CD4-positive, alpha-beta T cell treated with Interleukin-4 for 1 hour (primary cell): Measurements from ENCODE around the gene BARD1.
A peak's percentile ranks its signal among the peaks of the same experiment; 100 is the strongest.
"Not testable (repeated sequence)": the region's sequence is repeated elsewhere in the genome, so short reads cannot be mapped to it uniquely, and the experiment has no call there.

ENCODE experiments used
- DNase-seq, 2 donors: peaks; one replicate each; pipeline ENCODE4 v3.0.0-alpha.2; 2020 to 2022

Gene BARD1

GRCh38 chr2:214753455-214753854 lies 56.0 kb downstream of the BARD1 start:
- DNase-seq, result no peak

GRCh38 chr2:214750529-214750928 lies 59.0 kb downstream of the BARD1 start:
- no peak for DNase-seq

GRCh38 chr2:214747992-214748391 lies 61.5 kb downstream of the BARD1 start:
- no peak for DNase-seq

GRCh38 chr2:214742119-214742518 lies 67.4 kb downstream of the BARD1 start:
- DNase-seq, result no peak

- no peak for DNase-seq
Measured at GRCh38 chr2:214740867-214741395, 68.6 kb downstream of the BARD1 start.

GRCh38 chr2:214737188-214737587 lies 72.3 kb downstream of the BARD1 start:
- peak in 1 of 2 donors; percentile 2 for DNase-seq

- DNase-seq, result no peak
Measured at GRCh38 chr2:214730800-214731407, 78.6 kb downstream of the BARD1 start.

- no peak for DNase-seq
Measured at GRCh38 chr2:214730248-214730647, 79.2 kb downstream of the BARD1 start.

- DNase-seq, result no peak
Measured at GRCh38 chr2:214724741-214725140, 84.7 kb downstream of the BARD1 start.

GRCh38 chr2:214717837-214718236 lies 91.6 kb downstream of the BARD1 start:
- DNase-seq, result not testable (repeated sequence)

GRCh38 chr2:214716811-214717560 lies 92.5 kb downstream of the BARD1 start:
- no peak for DNase-seq

- no peak for DNase-seq
Measured at GRCh38 chr2:214715025-214715424, 94.5 kb downstream of the BARD1 start.

- DNase-seq, result no peak
Measured at GRCh38 chr2:214713080-214713830, 96.2 kb downstream of the BARD1 start.

- no peak for DNase-seq
Measured at GRCh38 chr2:214710729-214711128, 98.8 kb downstream of the BARD1 start.

- no peak for DNase-seq
Measured at GRCh38 chr2:214706986-214707385, 102.5 kb downstream of the BARD1 start.

- no peak for DNase-seq
Measured at GRCh38 chr2:214699236-214699635, 110.2 kb downstream of the BARD1 start.

- DNase-seq, result no peak
Measured at GRCh38 chr2:214696681-214697080, 112.8 kb downstream of the BARD1 start.

- no peak for DNase-seq
Measured at GRCh38 chr2:214695789-214696188, 113.7 kb downstream of the BARD1 start.

GRCh38 chr2:214683557-214683956 lies 125.9 kb downstream of the BARD1 start:
- DNase-seq, result peak in 1 of 2 donors; percentile 26

- DNase-seq, result no peak
Measured at GRCh38 chr2:214679736-214680135, 129.7 kb downstream of the BARD1 start.

GRCh38 chr2:214676421-214677089 lies 132.9 kb downstream of the BARD1 start:
- DNase-seq, result no peak
